Measurements from ENCODE around the gene SIGMAR1.

DNA sequence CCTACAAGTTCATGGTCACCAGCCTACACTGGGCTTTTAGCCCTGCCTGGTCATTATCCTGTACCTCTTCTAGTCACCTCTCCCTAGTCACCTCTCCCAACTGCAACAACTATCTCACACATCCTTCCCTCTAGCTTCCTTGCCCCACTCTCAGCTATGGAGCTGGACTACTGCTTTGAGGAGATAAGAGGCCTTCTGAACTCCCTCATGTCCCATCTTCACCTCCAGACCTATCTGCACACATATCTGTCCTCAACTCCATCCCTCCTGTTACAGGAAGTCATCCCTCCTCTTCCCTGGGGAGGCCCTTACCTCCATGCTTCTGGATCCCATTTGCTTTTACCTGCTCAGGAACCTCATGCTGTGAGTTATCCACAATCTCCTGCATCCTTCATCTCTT lies 31.4 kb downstream of the SIGMAR1 start:
- TF ChIP-seq, protein P1, sequence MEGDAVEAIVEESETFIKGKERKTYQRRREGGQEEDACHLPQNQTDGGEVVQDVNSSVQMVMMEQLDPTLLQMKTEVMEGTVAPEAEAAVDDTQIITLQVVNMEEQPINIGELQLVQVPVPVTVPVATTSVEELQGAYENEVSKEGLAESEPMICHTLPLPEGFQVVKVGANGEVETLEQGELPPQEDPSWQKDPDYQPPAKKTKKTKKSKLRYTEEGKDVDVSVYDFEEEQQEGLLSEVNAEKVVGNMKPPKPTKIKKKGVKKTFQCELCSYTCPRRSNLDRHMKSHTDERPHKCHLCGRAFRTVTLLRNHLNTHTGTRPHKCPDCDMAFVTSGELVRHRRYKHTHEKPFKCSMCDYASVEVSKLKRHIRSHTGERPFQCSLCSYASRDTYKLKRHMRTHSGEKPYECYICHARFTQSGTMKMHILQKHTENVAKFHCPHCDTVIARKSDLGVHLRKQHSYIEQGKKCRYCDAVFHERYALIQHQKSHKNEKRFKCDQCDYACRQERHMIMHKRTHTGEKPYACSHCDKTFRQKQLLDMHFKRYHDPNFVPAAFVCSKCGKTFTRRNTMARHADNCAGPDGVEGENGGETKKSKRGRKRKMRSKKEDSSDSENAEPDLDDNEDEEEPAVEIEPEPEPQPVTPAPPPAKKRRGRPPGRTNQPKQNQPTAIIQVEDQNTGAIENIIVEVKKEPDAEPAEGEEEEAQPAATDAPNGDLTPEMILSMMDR (IDR thresholded peaks at IDR 0.05): no peak
- TF ChIP-seq POLR2A (IDR thresholded peaks at IDR 0.05): no peak
